HEK293 (cell line): ENCODE measurements around the gene DNAI1.

ENCODE experiments used
- CTCF ChIA-PET: fragments of 350-600 bp; formaldehyde crosslinking; extraction: SDS; loops from one replicate; lab custom pipeline; 2021; ENCODE audit warnings: antibody characterized with exemption; lab: Yijun Ruan, JAX
- POLR2A ChIA-PET: fragments of 300-600 bp; formaldehyde crosslinking; extraction: SDS; loops from one replicate; lab custom pipeline; 2020; ENCODE audit warnings: antibody characterized with exemption, inconsistent platforms; lab: Yijun Ruan, JAX
- H3K27ac ChIP-seq: fragments of 200-500 bp; sonication (Bioruptor generic); 2 replicates; pipeline ENCODE4 v1.5.1; 2014; ENCODE audit warnings: low read depth, low read length, control low read depth, inconsistent platforms; ENCODE audit errors: extremely low read depth
- H3K36me3 ChIP-seq, 2 experiments: fragments of 200-500 bp in 1 of 2; sonication (Bioruptor generic) in 1 of 2; 1 replicate in 1 of 2; 2 replicates in 1 of 2; pipeline ENCODE4 v1.5.1; 2014 to 2017; ENCODE audit warnings: inconsistent platforms in 2 of 2, low read length in 2 of 2; ENCODE audit not compliant: control insufficient read depth in 2 of 2, insufficient read depth in 1 of 2
- H3K4me1 ChIP-seq: fragments of 200-500 bp; sonication (Bioruptor generic); 2 replicates; pipeline ENCODE4 v1.5.1; 2014; ENCODE audit warnings: mild to moderate bottlenecking, low read length, inconsistent platforms; ENCODE audit not compliant: control insufficient read depth, insufficient read depth
- H3K4me3 ChIP-seq: 2 replicates; pipeline ENCODE4 v1.5.1; 2011; ENCODE audit warnings: low read depth, mild to moderate bottlenecking, control low read depth, low read length, moderate library complexity
- H3K9me3 ChIP-seq: fragments of 200-500 bp; sonication (Bioruptor generic); 2 replicates; pipeline ENCODE4 v1.5.1; 2014; ENCODE audit warnings: low read depth, low read length, inconsistent platforms; ENCODE audit not compliant: control insufficient read depth, insufficient read depth
- HOXC10 ChIP-seq: sonication (generic); formaldehyde crosslinking; IDR thresholded peaks from 2 replicates; pipeline ENCODE4 v1.8.1; 2023; ENCODE audit warnings: mild to moderate bottlenecking, missing genetic modification reagents
- IKZF3 ChIP-seq: fragments of 450-650 bp; IDR thresholded peaks from 2 replicates; pipeline ENCODE4 v1.5.0; 2018; ENCODE audit warnings: missing biosample characterization, mild to moderate bottlenecking, missing genetic modification characterization, moderate library complexity
- SP2 ChIP-seq: fragments of 450-650 bp; formaldehyde crosslinking; IDR thresholded peaks from 2 replicates; pipeline ENCODE4 v1.5.1; 2016; ENCODE audit warnings: missing biosample characterization, missing genetic modification characterization
- WT1 ChIP-seq: fragments of 450-650 bp; formaldehyde crosslinking; IDR thresholded peaks from 2 replicates; pipeline ENCODE4 v1.5.1; 2016; ENCODE audit warnings: missing biosample characterization, missing genetic modification characterization
- ZBTB1 ChIP-seq: fragments of 450-650 bp; formaldehyde crosslinking; IDR thresholded peaks from 2 replicates; pipeline ENCODE4 v1.5.1; 2016; ENCODE audit warnings: missing biosample characterization, missing genetic modification characterization
- ZBTB17 ChIP-seq: fragments of 450-650 bp; formaldehyde crosslinking; IDR thresholded peaks from 2 replicates; pipeline ENCODE4 v1.5.1; 2016; ENCODE audit warnings: missing biosample characterization, missing genetic modification characterization
- ZFP41 ChIP-seq: fragments of 450-650 bp; formaldehyde crosslinking; IDR thresholded peaks from 2 replicates; pipeline ENCODE4 v1.5.1; 2016; ENCODE audit warnings: missing biosample characterization, missing genetic modification characterization, borderline replicate concordance
- ZNF138 ChIP-seq: fragments of 450-650 bp; formaldehyde crosslinking; IDR thresholded peaks from 2 replicates; pipeline ENCODE4 v1.5.1; 2016; ENCODE audit warnings: missing biosample characterization, missing genetic modification characterization, borderline replicate concordance
- ZNF324 ChIP-seq: fragments of 450-650 bp; formaldehyde crosslinking; IDR thresholded peaks from 2 replicates; pipeline ENCODE4 v1.5.1; 2016; ENCODE audit warnings: missing biosample characterization, missing genetic modification characterization
- ZNF354C ChIP-seq: fragments of 450-650 bp; formaldehyde crosslinking; IDR thresholded peaks from 2 replicates; pipeline ENCODE4 v1.5.1; 2016; ENCODE audit warnings: missing biosample characterization, missing genetic modification characterization, low read depth, borderline replicate concordance
- ZNF501 ChIP-seq: fragments of 450-650 bp; formaldehyde crosslinking; IDR thresholded peaks from 2 replicates; pipeline ENCODE4 v1.5.1; 2016; ENCODE audit warnings: missing biosample characterization, missing genetic modification characterization
- ZNF544 ChIP-seq: fragments of 450-650 bp; formaldehyde crosslinking; IDR thresholded peaks from 2 replicates; pipeline ENCODE4 v1.5.0; 2017; ENCODE audit warnings: missing biosample characterization, missing genetic modification characterization
- ZNF555 ChIP-seq: fragments of 450-650 bp; formaldehyde crosslinking; conservative IDR thresholded peaks from 2 replicates; pipeline ENCODE4 v1.5.1; 2017; ENCODE audit warnings: missing biosample characterization, mild to moderate bottlenecking, missing genetic modification characterization, inconsistent platforms
- ZNF701 ChIP-seq: fragments of 450-650 bp; formaldehyde crosslinking; IDR thresholded peaks from 2 replicates; pipeline ENCODE4 v1.5.1; 2016; ENCODE audit warnings: missing biosample characterization, missing genetic modification characterization
- ZNF777 ChIP-seq: fragments of 450-650 bp; formaldehyde crosslinking; IDR thresholded peaks from 2 replicates; pipeline ENCODE4 v1.5.1; 2017; ENCODE audit warnings: missing biosample characterization, missing genetic modification characterization, borderline replicate concordance
- ZSCAN16 ChIP-seq: fragments of 450-650 bp; formaldehyde crosslinking; IDR thresholded peaks from 2 replicates; pipeline ENCODE4 v1.5.1; 2016; ENCODE audit warnings: missing biosample characterization, missing genetic modification characterization
- TF ChIP-seq, protein P1 (sequence below): fragments of 450-650 bp; formaldehyde crosslinking; IDR thresholded peaks from 2 replicates; pipeline ENCODE4 v1.5.1; 2017; ENCODE audit warnings: missing biosample characterization, missing genetic modification characterization
- TF ChIP-seq, protein P2 (sequence below): fragments of 450-650 bp; formaldehyde crosslinking; IDR thresholded peaks from 2 replicates; pipeline ENCODE4 v1.5.1; 2016; ENCODE audit warnings: missing biosample characterization, missing genetic modification characterization
- TF ChIP-seq, protein P3 (sequence below): fragments of 450-650 bp; formaldehyde crosslinking; conservative IDR thresholded peaks from 2 replicates; pipeline ENCODE4 v1.5.1; 2016; ENCODE audit warnings: low read depth, missing biosample characterization, missing genetic modification characterization
- TF ChIP-seq, protein P4 (sequence below): fragments of 450-650 bp; formaldehyde crosslinking; IDR thresholded peaks from 2 replicates; pipeline ENCODE4 v1.5.1; 2016; ENCODE audit warnings: missing biosample characterization, missing genetic modification characterization
- TF ChIP-seq, protein P5 (sequence below): fragments of 450-650 bp; formaldehyde crosslinking; IDR thresholded peaks from 2 replicates; pipeline ENCODE4 v1.5.0; 2017; ENCODE audit warnings: missing biosample characterization, missing genetic modification characterization, borderline replicate concordance

Gene DNAI1

DNA sequence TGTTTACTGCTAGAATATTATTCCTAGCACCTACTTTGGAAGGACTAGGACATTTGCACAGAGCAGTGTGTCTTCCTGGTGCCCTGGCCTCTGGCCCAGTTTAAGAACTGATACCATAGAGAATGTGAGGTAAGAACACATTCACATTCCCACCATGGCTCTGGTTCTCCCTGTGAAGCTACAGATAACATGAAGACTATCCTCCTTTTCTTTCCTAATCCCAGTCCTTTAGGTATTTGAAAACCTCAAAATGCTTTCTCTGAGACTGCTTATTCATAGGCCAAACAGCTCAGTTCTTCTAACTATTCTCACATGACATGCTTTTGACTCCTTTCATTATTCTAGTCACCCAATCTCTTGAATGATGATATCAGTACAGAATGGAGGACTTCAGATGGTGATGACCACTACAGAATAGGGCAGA, 12.1 kb upstream of the DNAI1 start:
- no peak for TF ChIP-seq ZNF555
- TF ChIP-seq, protein P1, sequence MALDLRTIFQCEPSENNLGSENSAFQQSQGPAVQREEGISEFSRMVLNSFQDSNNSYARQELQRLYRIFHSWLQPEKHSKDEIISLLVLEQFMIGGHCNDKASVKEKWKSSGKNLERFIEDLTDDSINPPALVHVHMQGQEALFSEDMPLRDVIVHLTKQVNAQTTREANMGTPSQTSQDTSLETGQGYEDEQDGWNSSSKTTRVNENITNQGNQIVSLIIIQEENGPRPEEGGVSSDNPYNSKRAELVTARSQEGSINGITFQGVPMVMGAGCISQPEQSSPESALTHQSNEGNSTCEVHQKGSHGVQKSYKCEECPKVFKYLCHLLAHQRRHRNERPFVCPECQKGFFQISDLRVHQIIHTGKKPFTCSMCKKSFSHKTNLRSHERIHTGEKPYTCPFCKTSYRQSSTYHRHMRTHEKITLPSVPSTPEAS = no peak
- no peak for TF ChIP-seq ZNF354C
- TF ChIP-seq SP2 (tag by site-specific recombination) = no peak
- TF ChIP-seq HOXC10 (CRISPR knock-in tag) = no peak
- TF ChIP-seq ZFP41 (tag by site-specific recombination) = no peak
- TF ChIP-seq, protein P2, sequence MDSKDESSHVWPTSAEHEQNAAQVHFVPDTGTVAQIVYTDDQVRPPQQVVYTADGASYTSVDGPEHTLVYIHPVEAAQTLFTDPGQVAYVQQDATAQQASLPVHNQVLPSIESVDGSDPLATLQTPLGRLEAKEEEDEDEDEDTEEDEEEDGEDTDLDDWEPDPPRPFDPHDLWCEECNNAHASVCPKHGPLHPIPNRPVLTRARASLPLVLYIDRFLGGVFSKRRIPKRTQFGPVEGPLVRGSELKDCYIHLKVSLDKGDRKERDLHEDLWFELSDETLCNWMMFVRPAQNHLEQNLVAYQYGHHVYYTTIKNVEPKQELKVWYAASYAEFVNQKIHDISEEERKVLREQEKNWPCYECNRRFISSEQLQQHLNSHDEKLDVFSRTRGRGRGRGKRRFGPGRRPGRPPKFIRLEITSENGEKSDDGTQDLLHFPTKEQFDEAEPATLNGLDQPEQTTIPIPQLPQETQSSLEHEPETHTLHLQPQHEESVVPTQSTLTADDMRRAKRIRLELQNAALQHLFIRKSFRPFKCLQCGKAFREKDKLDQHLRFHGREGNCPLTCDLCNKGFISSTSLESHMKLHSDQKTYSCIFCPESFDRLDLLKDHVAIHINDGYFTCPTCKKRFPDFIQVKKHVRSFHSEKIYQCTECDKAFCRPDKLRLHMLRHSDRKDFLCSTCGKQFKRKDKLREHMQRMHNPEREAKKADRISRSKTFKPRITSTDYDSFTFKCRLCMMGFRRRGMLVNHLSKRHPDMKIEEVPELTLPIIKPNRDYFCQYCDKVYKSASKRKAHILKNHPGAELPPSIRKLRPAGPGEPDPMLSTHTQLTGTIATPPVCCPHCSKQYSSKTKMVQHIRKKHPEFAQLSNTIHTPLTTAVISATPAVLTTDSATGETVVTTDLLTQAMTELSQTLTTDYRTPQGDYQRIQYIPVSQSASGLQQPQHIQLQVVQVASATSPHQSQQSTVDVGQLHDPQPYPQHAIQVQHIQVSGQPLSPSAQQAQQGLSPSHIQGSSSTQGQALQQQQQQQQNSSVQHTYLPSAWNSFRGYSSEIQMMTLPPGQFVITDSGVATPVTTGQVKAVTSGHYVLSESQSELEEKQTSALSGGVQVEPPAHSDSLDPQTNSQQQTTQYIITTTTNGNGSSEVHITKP (tag by site-specific recombination) = no peak
- TF ChIP-seq, protein P3, sequence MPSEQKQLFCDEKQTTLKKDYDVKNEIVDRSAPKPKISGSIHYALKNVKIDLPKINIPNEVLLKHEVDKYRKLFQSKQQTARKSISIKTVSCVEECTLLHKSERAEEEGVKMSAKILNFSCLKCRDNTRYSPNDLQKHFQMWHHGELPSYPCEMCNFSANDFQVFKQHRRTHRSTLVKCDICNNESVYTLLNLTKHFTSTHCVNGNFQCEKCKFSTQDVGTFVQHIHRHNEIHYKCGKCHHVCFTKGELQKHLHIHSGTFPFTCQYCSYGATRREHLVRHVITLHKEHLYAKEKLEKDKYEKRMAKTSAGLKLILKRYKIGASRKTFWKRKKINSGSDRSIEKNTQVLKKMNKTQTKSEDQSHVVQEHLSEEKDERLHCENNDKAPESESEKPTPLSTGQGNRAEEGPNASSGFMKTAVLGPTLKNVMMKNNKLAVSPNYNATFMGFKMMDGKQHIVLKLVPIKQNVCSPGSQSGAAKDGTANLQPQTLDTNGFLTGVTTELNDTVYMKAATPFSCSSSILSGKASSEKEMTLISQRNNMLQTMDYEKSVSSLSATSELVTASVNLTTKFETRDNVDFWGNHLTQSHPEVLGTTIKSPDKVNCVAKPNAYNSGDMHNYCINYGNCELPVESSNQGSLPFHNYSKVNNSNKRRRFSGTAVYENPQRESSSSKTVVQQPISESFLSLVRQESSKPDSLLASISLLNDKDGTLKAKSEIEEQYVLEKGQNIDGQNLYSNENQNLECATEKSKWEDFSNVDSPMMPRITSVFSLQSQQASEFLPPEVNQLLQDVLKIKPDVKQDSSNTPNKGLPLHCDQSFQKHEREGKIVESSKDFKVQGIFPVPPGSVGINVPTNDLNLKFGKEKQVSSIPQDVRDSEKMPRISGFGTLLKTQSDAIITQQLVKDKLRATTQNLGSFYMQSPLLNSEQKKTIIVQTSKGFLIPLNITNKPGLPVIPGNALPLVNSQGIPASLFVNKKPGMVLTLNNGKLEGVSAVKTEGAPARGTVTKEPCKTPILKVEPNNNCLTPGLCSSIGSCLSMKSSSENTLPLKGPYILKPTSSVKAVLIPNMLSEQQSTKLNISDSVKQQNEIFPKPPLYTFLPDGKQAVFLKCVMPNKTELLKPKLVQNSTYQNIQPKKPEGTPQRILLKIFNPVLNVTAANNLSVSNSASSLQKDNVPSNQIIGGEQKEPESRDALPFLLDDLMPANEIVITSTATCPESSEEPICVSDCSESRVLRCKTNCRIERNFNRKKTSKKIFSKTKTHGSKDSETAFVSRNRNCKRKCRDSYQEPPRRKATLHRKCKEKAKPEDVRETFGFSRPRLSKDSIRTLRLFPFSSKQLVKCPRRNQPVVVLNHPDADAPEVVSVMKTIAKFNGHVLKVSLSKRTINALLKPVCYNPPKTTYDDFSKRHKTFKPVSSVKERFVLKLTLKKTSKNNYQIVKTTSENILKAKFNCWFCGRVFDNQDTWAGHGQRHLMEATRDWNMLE (tag by site-specific recombination) = no peak
- no peak for TF ChIP-seq ZBTB17 (tag by site-specific recombination)
- TF ChIP-seq ZSCAN16 (tag by site-specific recombination) = no peak
- TF ChIP-seq ZNF777 (tag by site-specific recombination) = no peak
- TF ChIP-seq, all 188 proteins: peak for 0
- ChIA-PET CTCF (interaction anchor here (0.6 to 2.7 kb wide), 6 partner anchors 10 to 188 kb away, joined by 3 to 16 read pairs (median 6); no protein-coding TSS in a partner anchor), POLR2A (interaction anchor here (1.9 kb wide), 1 partner anchor 9 kb away, joined by 8 read pairs; no protein-coding TSS in a partner anchor)
- no peaks in the 10 kb centered on the region for H3K4me1 ChIP-seq
- H3K27ac ChIP-seq = no peak overlapping the region
- H3K4me3 ChIP-seq = no peak overlapping the region
- H3K9me3 ChIP-seq = no peaks in the 10 kb centered on the region
- H3K36me3 ChIP-seq = no peaks in the 10 kb centered on the region

DNA sequence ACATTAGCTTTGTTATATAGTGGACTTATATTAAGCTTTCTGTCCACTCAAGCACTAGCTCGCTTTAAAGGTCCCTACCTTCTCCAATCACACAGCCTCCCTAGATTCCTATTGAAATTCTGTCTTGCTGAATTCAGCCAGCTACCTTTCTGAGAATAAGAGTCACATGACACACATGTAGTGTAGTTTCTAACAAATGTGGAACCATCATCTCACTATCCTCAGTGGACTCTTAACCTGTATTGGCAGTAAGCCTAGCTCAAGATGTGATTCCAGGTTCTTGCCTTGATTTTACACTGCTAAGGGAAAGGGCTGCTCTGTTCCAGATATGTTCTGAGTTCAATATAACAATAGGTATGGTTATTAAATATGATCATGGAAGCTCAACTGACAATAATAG, 11.7 kb upstream of the DNAI1 start:
- Histone ChIP-seq H3K27ac (no peak overlapping the region), H3K9me3 (no peaks in the 10 kb centered on the region), H3K4me3 (no peak overlapping the region), H3K36me3 (no peaks in the 10 kb centered on the region), H3K4me1 (no peaks in the 10 kb centered on the region)
- ChIA-PET CTCF (interaction anchor here (0.6 to 2.7 kb wide), 6 partner anchors 9 to 187 kb away, joined by 3 to 16 read pairs (median 6); no protein-coding TSS in a partner anchor), POLR2A (interaction anchor here (1.9 kb wide), 1 partner anchor 9 kb away, joined by 8 read pairs; no protein-coding TSS in a partner anchor)
- TF ChIP-seq ZBTB1 (tag by site-specific recombination) = no peak
- TF ChIP-seq ZNF701 = no peak
- no peak for TF ChIP-seq ZNF501 (tag by site-specific recombination)
- no peak for TF ChIP-seq ZNF324 (tag by site-specific recombination)
- no peak for TF ChIP-seq WT1 (tag by site-specific recombination)
- TF ChIP-seq, protein P4, sequence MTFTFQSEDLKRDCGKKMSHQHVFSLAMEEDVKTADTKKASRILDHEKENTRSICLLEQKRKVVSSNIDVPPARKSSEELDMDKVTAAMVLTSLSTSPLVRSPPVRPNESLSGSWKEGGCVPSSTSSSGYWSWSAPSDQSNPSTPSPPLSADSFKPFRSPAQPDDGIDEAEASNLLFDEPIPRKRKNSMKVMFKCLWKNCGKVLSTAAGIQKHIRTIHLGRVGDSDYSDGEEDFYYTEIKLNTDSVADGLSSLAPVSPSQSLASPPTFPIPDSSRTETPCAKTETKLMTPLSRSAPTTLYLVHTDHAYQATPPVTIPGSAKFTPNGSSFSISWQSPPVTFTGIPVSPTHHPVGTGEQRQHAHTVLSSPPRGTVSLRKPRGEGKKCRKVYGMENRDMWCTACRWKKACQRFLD (tag by site-specific recombination) = no peak
- TF ChIP-seq IKZF3 (tag by site-specific recombination) = no peak
- TF ChIP-seq, protein P5, sequence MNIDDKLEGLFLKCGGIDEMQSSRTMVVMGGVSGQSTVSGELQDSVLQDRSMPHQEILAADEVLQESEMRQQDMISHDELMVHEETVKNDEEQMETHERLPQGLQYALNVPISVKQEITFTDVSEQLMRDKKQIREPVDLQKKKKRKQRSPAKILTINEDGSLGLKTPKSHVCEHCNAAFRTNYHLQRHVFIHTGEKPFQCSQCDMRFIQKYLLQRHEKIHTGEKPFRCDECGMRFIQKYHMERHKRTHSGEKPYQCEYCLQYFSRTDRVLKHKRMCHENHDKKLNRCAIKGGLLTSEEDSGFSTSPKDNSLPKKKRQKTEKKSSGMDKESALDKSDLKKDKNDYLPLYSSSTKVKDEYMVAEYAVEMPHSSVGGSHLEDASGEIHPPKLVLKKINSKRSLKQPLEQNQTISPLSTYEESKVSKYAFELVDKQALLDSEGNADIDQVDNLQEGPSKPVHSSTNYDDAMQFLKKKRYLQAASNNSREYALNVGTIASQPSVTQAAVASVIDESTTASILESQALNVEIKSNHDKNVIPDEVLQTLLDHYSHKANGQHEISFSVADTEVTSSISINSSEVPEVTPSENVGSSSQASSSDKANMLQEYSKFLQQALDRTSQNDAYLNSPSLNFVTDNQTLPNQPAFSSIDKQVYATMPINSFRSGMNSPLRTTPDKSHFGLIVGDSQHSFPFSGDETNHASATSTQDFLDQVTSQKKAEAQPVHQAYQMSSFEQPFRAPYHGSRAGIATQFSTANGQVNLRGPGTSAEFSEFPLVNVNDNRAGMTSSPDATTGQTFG (tag by site-specific recombination) = no peak
- no peak for TF ChIP-seq ZNF138 (tag by site-specific recombination)
- no peak for TF ChIP-seq ZNF544 (tag by site-specific recombination)
